Tibial artery (tissue), 4 donors: ENCODE data around the gene BCL2L2.
A peak's percentile ranks its signal among the peaks of the same experiment; 100 is the strongest.

Experiments
- DNase-seq, 2 donors: peaks; one replicate each; pipeline ENCODE4 v3.0.0-alpha.2; 2019
- H3K27ac ChIP-seq, 2 donors: fragments of 200-600 bp; sonication (generic) in 1 of 2; 1 replicate in 1 of 2; 2 replicates in 1 of 2; pipeline ENCODE4 v1.5.1; 2018 to 2019; ENCODE audit warnings: mild to moderate bottlenecking in 1 of 2
- H3K27me3 ChIP-seq, 2 donors: fragments of 200-600 bp; sonication (generic) in 1 of 2; one replicate each; pipeline versions ENCODE4 v1.5.1 to v1.6.0; 2016 to 2019
- H3K36me3 ChIP-seq, 3 donors: fragments of 200-600 bp; sonication (generic) in 2 of 3; one replicate each; pipeline ENCODE4 v1.5.1; 2016 to 2019; ENCODE audit warnings: mild to moderate bottlenecking in 2 of 3
- H3K4me1 ChIP-seq, 4 donors: fragments of 200-600 bp; sonication (generic) in 2 of 4; 1 replicate in 3 of 4; 2 replicates in 1 of 4; pipeline ENCODE4 v1.5.1; 2016 to 2019
- H3K4me3 ChIP-seq, 2 donors: fragments of 200-600 bp; sonication (generic) in 1 of 2; 1 replicate in 1 of 2; 2 replicates in 1 of 2; pipeline ENCODE4 v1.5.1; 2018 to 2019; ENCODE audit warnings: mild to moderate bottlenecking in 2 of 2
- H3K9me3 ChIP-seq, 3 donors: fragments of 200-600 bp; sonication (generic) in 1 of 3; one replicate each; pipeline ENCODE4 v1.5.1; 2016 to 2019
- intact Hi-C: fragments of 100-400 bp; cut with DNase I; formaldehyde crosslinking; loops from one replicate; pipeline ENCODE4 v1.15.0; 2023; ENCODE audit warnings: low total_unique reads
- TF ChIP-seq, protein P1 (sequence below), 2 experiments: fragments of 200-600 bp in 1 of 2; fragments of 450-650 bp in 1 of 2; IDR thresholded peaks; one replicate each; pipeline ENCODE4 v1.5.1; 2017 to 2019; ENCODE audit warnings: antibody characterized with exemption in 2 of 2, mild to moderate bottlenecking in 1 of 2, moderate library complexity in 1 of 2

BCL2L2 gene

DNA sequence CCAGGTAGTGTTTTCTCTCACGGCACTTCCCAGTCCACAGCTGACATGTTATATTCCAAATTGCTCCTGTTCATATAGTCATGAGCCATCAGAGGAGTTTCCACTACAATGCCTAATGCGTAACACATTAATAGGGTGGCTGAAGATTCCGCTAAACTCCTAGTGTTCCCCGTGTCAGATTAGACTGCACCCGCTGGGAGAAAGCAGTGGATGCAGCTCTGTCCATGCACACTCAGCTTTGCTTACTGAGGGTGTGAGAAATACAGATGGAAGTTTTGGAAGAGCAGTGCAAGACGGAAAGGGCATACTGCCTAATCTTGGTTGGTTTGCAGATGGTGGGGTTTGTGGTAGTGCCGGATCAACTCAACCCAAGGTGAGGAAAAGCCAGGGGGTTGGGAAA is 9.5 kb upstream of the BCL2L2 start:
- no peak for DNase-seq
- intact Hi-C loops, result loop anchor here (10.0 kb wide), 1 partner anchor 112 kb away; the partner anchor contains the start of gene SLC7A8
- H3K4me1 ChIP-seq, result peaks cover 0 to 28% (median 18%) of the 10 kb centered on the region in 4 donors

DNA sequence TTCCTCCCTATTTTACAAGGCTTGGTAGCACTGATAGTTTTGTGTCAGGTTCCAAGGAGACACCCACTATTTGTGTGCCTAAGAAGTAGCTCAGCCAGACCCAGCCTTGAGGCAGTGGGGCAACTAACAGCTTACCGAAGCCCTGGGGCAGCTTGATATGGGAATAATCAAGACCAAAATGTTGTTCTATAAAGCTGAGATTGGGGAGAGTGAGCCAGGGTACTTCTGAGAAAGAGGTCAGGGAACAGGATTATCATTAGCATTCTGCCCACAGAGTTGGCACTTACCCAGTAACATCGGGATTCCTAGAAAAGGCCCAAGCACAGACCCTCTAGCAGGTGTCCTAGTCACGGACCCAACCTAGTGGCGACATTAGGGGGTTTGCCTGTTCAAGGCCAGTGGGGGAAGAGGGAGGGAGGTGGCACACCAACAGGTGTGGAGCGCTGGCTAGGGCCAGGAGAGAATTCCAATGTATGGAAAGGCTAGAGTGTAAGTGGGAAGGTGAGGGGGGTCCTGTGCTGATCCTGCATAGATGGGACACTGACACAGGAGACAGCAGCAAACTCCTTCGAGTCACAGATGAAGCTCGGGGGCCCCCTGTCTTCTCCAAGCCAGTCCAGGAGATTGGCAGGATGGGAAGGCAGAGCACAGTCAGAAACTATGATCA is 8.9 kb upstream of the BCL2L2 start:
- Histone ChIP-seq H3K27ac (no peak overlapping the region), H3K36me3 (peaks cover 0 to 9% (median 0%) of the 10 kb centered on the region in 3 donors), H3K4me3 (no peak overlapping the region), H3K9me3 (no peaks in the 10 kb centered on the region), H3K4me1 (peaks cover 0 to 28% (median 18%) of the 10 kb centered on the region in 4 donors), H3K27me3 (no peaks in the 10 kb centered on the region)
- no peak for DNase-seq
- TF ChIP-seq, protein P1, sequence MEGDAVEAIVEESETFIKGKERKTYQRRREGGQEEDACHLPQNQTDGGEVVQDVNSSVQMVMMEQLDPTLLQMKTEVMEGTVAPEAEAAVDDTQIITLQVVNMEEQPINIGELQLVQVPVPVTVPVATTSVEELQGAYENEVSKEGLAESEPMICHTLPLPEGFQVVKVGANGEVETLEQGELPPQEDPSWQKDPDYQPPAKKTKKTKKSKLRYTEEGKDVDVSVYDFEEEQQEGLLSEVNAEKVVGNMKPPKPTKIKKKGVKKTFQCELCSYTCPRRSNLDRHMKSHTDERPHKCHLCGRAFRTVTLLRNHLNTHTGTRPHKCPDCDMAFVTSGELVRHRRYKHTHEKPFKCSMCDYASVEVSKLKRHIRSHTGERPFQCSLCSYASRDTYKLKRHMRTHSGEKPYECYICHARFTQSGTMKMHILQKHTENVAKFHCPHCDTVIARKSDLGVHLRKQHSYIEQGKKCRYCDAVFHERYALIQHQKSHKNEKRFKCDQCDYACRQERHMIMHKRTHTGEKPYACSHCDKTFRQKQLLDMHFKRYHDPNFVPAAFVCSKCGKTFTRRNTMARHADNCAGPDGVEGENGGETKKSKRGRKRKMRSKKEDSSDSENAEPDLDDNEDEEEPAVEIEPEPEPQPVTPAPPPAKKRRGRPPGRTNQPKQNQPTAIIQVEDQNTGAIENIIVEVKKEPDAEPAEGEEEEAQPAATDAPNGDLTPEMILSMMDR (IDR thresholded peaks at IDR 0.05), result no peak
- intact Hi-C loops, result loop anchor here (10.0 kb wide), 1 partner anchor 113 kb away; the partner anchor contains the start of gene SLC7A8

More for the DNA sequence above, 9.5 kb upstream of the BCL2L2 start:
- no peak overlapping the region for H3K27ac ChIP-seq
- H3K4me3 ChIP-seq, result no peak overlapping the region
- no peaks in the 10 kb centered on the region for H3K27me3 ChIP-seq
- H3K36me3 ChIP-seq, result peaks cover 0 to 9% (median 0%) of the 10 kb centered on the region in 3 donors
- TF ChIP-seq, protein P1 (IDR thresholded peaks at IDR 0.05), result no peak
- H3K9me3 ChIP-seq, result no peaks in the 10 kb centered on the region

DNA sequence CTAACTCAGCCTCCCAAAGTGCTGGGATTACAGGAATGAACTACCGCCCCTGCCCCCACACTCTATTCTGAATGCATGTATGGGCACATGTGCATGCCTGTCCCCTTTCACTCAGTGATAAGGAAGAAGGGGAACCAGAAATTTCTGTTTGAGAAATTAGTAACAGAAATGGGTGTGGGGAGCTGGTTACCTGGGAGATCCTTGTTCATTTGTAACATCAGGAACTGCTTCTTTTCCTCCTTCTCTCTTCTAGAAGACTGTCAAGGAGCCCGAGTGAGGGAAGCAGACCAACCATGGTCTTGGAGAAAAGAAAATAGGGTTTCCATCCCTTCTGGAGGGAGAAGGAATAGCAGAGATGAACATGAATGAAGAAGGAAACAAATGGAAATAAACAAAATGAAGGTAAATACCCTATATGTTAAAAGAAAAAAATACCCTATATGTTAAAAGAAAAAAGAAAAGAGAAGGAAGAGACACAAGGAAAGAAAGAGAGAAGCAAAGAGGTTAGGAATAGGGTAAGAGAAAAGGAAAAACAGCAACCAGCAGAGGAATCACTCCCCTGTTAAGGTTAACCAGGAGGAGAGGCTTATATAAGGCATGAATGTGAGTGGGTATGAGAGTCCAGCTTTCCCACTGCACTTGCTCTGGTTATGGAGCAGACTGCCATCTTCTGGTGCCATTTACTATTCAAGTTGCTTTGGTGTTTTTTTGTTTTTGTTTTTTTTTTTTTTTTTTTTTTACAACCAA is 7.2 kb upstream of the BCL2L2 start:
- Histone ChIP-seq H3K4me3 (no peak overlapping the region), H3K27me3 (no peaks in the 10 kb centered on the region), H3K9me3 (no peaks in the 10 kb centered on the region), H3K36me3 (peaks cover 0 to 9% (median 0%) of the 10 kb centered on the region in 3 donors), H3K27ac (peak overlapping the region; percentile 94 to 99), H3K4me1 (peaks cover 0 to 35% (median 18%) of the 10 kb centered on the region in 4 donors)
- no peak for DNase-seq
- TF ChIP-seq, protein P1 (IDR thresholded peaks at IDR 0.05), result peak in 1 of 2 experiments; percentile 5
- intact Hi-C loops, result loop anchor here (10.0 kb wide), 1 partner anchor 115 kb away; the partner anchor contains the start of gene SLC7A8

DNA sequence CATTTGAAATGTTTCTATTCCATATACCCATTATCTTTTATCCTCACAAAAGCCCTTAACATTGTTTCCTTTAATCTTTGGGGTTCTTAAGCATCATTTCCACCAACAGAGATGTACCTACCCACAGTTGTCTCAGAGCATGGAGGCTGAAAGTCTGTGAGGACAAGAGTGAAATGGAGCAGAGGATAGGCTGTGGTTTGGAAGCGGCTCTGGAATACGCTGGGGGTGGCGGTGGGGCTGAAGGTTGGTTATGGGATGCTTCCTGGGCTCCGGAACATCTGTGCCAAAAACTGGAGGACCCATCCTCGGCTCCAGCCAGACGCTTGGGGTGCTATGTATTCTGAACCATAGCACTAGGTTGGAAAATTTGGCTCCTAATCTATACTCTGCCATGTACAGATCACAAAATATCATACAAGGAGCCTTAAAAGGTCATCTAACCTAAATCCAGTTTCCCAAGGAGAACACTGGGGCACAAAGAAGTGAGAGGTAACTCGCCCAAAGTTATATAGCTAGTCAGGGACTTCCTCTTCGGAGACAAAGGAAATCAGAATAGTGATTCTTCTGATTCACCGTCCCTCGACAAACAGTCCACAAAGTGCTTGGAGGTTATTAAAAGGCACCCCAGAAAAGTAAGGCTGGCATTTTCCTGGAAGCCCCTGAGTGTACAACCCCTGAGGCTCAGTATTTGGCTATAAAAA is 6.5 kb upstream of the BCL2L2 start:
- Histone ChIP-seq H3K4me1 (peaks cover 0 to 29% (median 14%) of the 10 kb centered on the region in 4 donors), H3K27ac (peak overlapping the region; percentile 94 to 99), H3K9me3 (no peaks in the 10 kb centered on the region), H3K4me3 (peak overlapping the region; percentile 71 to 85), H3K27me3 (no peaks in the 10 kb centered on the region), H3K36me3 (peaks cover 0 to 9% (median 0%) of the 10 kb centered on the region in 3 donors)
- TF ChIP-seq, protein P1 (IDR thresholded peaks at IDR 0.05), result no peak
- intact Hi-C loops, result loop anchor here (10.0 kb wide), 1 partner anchor 115 kb away; the partner anchor contains the start of gene SLC7A8
- no peak for DNase-seq

DNA sequence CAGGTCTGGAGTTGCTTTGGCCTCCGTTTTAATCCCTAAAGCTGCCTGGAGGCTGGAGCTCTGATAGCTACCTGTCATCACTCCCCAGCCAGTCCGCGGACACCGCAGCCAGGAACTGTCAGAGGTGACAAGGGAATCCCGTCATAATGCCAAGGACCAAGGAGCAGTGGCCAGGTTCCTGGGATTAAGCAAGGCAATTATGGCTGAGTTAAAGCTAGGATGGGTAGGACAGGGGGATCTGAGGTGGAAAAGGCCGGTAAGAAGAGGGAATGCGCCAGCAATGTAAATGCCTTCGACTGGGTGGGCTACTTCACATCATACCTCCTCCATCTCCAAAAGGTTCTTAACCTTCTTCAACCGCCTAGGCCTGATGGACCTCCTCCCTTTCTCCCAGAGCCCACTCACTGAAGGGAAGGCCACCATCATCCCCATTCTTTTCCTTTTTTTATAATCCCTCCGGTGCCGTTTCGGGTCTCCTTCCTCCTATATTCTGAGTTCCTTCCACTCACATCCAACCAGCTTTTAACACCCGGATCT is 5.9 kb upstream of the BCL2L2 start:
- TF ChIP-seq, protein P1 (IDR thresholded peaks at IDR 0.05), result no peak
- peak overlapping the region; percentile 71 to 85 for H3K4me3 ChIP-seq
- DNase-seq, result peak; percentile 54 to 80
- intact Hi-C loops, result no loop called here
- H3K27me3 ChIP-seq, result no peaks in the 10 kb centered on the region
- peaks cover 0 to 9% (median 0%) of the 10 kb centered on the region in 3 donors for H3K36me3 ChIP-seq
- H3K27ac ChIP-seq, result peak overlapping the region; percentile 94 to 99
- peaks cover 0 to 29% (median 16%) of the 10 kb centered on the region in 4 donors for H3K4me1 ChIP-seq
- no peaks in the 10 kb centered on the region for H3K9me3 ChIP-seq
